ENCODE data around the gene SMTN. TPM values are rescaled to one million over a fixed set of nuclear protein-coding genes. Genes with fewer than 3 reads are reported as not detected.

SMTN gene
- total RNA-seq, 3 donors from 2014 or later (not counting 1 experiment from before 2014, with no cell fraction given) = 2.1 to 4.3 (median 3.6) TPM

- no peaks in the 10 kb centered on the region for H3K9me3 ChIP-seq (ENCODE audit: control insufficient read depth, insufficient read depth, low read length)
- Mint-ChIP-seq H3K27ac (no peak overlapping the region), H3K27me3 (ENCODE audit: low read depth in 2 of 2) (no peaks in the 10 kb centered on the region), H3K4me1 (no peaks in the 10 kb centered on the region), H3K36me3 (no peaks in the 10 kb centered on the region), H3K9me3 (no peaks in the 10 kb centered on the region), H3K4me3 (no peak overlapping the region)
- intact Hi-C loops (cut with micrococcal nuclease) = no loop called here
- H3K4me3 ChIP-seq (ENCODE audit: low read length) = no peak overlapping the region
- H3K4me1 ChIP-seq (ENCODE audit: control insufficient read depth, insufficient read depth, low read length) = no peaks in the 10 kb centered on the region
- H3K36me3 ChIP-seq (ENCODE audit: control insufficient read depth, insufficient read depth, low read length) = no peaks in the 10 kb centered on the region
- DNase-seq = no peak
- no peak for TF ChIP-seq CTCF (IDR thresholded peaks at IDR 0.05)
- 96% methylated on average over 1 of the region's 1 CpG for WGBS (ENCODE audit: insufficient coverage)
- ATAC-seq = no peak
- no peak overlapping the region for H3K27ac ChIP-seq (ENCODE audit: low read length)
- no peaks in the 10 kb centered on the region for H3K27me3 ChIP-seq (ENCODE audit: control insufficient read depth, insufficient read depth, low read length)
Measured at GRCh38 chr22:31120642-31121041, 39.5 kb downstream of the SMTN start.

- H3K4me3 Mint-ChIP-seq = no peak overlapping the region
- H3K4me1 Mint-ChIP-seq = no peaks in the 10 kb centered on the region
- no peak overlapping the region for H3K27ac ChIP-seq (ENCODE audit: low read length)
- H3K4me1 ChIP-seq (ENCODE audit: control insufficient read depth, insufficient read depth, low read length) = no peaks in the 10 kb centered on the region
- no peak overlapping the region for H3K27ac Mint-ChIP-seq
- ATAC-seq = no peak
- H3K4me3 ChIP-seq (ENCODE audit: low read length) = no peak overlapping the region
- H3K36me3 ChIP-seq (ENCODE audit: control insufficient read depth, insufficient read depth, low read length) = no peaks in the 10 kb centered on the region
- no peaks in the 10 kb centered on the region for H3K27me3 Mint-ChIP-seq (ENCODE audit: low read depth in 2 of 2)
- no peak for TF ChIP-seq CTCF (IDR thresholded peaks at IDR 0.05)
- no peak for DNase-seq
- intact Hi-C loops (cut with micrococcal nuclease) = no loop called here
- H3K9me3 Mint-ChIP-seq = no peaks in the 10 kb centered on the region
- H3K36me3 Mint-ChIP-seq = no peaks in the 10 kb centered on the region
- no peaks in the 10 kb centered on the region for H3K27me3 ChIP-seq (ENCODE audit: control insufficient read depth, insufficient read depth, low read length)
- H3K9me3 ChIP-seq (ENCODE audit: control insufficient read depth, insufficient read depth, low read length) = no peaks in the 10 kb centered on the region
- 98% methylated on average over 4 of the region's 4 CpGs for WGBS (ENCODE audit: insufficient coverage)
Measured at GRCh38 chr22:31121403-31121802, 40.3 kb downstream of the SMTN start.

GRCh38 chr22:31122196-31122531 is 41.0 kb downstream of the SMTN start:
- H3K27me3 ChIP-seq (ENCODE audit: control insufficient read depth, insufficient read depth, low read length) = no peaks in the 10 kb centered on the region
- DNase-seq = no peak

More at GRCh38 chr22:31122196-31122531, 41.0 kb downstream of the SMTN start:
- H3K4me3 Mint-ChIP-seq = no peak overlapping the region
- TF ChIP-seq CTCF (IDR thresholded peaks at IDR 0.05) = no peak
- no peaks in the 10 kb centered on the region for H3K27me3 Mint-ChIP-seq (ENCODE audit: low read depth in 2 of 2)
- H3K4me3 ChIP-seq (ENCODE audit: low read length) = no peak overlapping the region
- H3K4me1 Mint-ChIP-seq = no peaks in the 10 kb centered on the region
- no peaks in the 10 kb centered on the region for H3K9me3 Mint-ChIP-seq
- WGBS (ENCODE audit: insufficient coverage) = 68% methylated on average over 2 of the region's 2 CpGs
- ATAC-seq = no peak
- H3K36me3 ChIP-seq (ENCODE audit: control insufficient read depth, insufficient read depth, low read length) = no peaks in the 10 kb centered on the region
- H3K27ac Mint-ChIP-seq = no peak overlapping the region
- no peaks in the 10 kb centered on the region for H3K4me1 ChIP-seq (ENCODE audit: control insufficient read depth, insufficient read depth, low read length)
- H3K36me3 Mint-ChIP-seq = no peaks in the 10 kb centered on the region
- H3K9me3 ChIP-seq (ENCODE audit: control insufficient read depth, insufficient read depth, low read length) = no peaks in the 10 kb centered on the region
- no peak overlapping the region for H3K27ac ChIP-seq (ENCODE audit: low read length)
- intact Hi-C loops (cut with micrococcal nuclease) = no loop called here

Data from natural killer cell (primary cell).